Stimulated activated CD4-positive, alpha-beta T cell treated with anti-CD3 and anti-CD28 coated beads, Interleukin-12 subunit alpha, Interleukin-12 subunit beta, amount 100 ng/mL, for 4 hours (primary cell): ENCODE results near the gene AP3S2.
"Not testable (repeated sequence)": the region's sequence is repeated elsewhere in the genome, so short reads cannot be mapped to it uniquely, and the experiment has no call there.

Source experiments
- DNase-seq: peaks from one replicate; pipeline ENCODE4 v3.0.0-alpha.2; 2020

The AP3S2 gene

DNA sequence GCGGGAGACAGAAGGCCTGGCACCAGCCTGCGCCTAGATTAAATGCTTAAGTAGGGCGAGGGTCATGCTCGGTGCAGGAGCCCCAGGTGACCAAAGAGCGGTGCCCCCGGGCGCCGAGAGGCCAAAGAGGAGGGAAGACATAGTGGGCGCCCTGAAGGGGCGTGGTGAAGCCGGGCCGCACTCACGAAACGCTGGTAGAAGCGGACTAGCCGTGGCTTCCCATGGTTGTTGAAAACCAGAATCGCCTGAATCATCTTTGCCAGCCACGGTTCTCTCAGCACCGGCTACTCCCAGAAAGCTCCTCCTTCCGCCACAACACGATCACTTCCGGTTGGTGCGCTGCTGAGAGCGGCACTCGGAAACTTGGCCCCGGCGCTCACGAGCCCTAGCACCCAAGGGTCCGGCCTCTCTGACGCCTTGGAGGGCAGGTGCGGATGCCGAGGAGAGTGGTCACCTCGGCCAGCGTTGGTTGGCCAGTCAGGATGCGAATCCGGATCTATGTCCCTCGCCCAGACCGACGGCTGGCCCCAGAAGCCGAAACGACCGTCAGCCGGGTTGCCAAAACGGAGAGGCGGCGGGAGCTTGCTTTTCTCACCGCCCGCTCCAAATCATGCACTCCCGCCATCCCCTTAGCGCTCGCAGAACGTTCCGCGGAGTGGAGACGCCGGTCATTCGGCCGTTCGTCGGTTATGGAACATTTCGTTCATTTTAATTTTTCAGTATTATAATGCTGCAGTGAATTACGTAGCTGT is at the start of gene AP3S2:
AP3S2 (minus strand) TSS at position 299 of the 752 bp plus-strand sequence; CDS start at position 254, 45 bp downstream.
- DNase-seq = peak; percentile 86

- no peak for DNase-seq
These were observed 46.1 kb upstream of the AP3S2 start for GRCh38 chr15:89939910-89940309.

GRCh38 chr15:89939377-89939776 is 45.6 kb upstream of the AP3S2 start:
- DNase-seq = not testable (repeated sequence)

DNA sequence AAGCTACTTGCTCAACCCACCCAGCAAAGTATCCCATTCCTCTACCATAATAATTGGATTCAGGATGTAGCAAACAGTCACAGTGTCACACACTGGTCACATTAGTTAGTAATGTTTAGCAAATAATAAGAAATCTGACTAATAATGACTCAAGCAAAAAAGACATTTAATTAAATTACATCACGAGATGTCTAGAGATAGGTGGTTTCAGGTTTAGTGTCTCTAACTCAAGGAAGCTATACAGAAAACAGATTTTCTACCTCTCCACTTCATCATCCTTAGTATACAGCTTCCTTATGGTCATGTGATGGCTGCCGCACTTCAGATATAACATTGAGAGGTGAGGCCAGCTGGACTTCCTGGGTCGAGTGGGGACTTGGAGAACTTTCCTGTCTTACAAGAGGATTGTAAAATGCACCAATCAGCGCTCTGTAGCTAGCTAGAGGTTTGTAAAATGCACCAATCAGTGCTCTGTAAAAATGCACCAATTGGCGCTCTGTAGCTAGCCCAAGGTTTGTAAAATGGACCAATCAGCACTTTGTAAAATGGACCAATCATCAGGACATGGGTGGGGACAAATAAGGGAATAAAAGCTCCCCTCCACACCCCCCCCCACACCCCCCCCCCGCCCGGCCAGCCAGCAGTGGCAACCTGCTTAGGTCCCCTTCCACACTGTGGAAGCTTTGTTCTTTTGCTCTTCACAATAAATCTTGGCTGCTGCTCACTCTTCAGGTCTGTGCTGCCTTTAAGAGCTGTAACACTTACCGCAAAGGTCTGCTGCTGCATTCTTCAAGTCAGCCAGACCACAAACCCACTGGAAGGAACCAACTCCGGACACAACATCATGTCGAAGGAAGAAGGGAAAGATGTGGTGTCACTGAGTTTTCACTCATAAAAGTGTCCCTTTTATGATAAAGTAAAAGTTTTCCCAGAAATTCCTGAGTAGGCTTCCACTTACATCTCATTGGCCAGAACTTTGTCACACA is 43.9 kb upstream of the AP3S2 start:
- DNase-seq = no peak

GRCh38 chr15:89936786-89937265 is 43.0 kb upstream of the AP3S2 start:
- DNase-seq = no peak

GRCh38 chr15:89936051-89936785 is 42.4 kb upstream of the AP3S2 start:
- no peak for DNase-seq

DNA sequence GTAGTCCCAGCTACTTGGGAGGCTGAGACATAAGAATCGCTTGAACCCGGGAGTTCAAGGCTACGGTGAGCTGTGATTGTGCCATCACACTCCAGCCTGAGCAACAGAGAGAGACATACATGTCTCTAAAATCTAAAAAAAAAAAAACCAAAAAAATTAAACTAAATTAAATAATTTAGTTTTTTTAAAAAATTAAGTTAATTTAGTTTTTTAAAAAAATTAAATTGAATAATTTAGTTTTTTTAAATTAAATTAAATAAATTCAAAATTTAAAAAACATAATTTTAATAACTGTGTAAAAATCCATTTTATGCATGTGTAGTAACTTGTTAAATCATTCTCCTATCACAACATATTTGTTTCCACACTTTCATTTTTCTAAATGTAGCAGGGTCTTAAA is 39.1 kb upstream of the AP3S2 start:
- no peak for DNase-seq

DNA sequence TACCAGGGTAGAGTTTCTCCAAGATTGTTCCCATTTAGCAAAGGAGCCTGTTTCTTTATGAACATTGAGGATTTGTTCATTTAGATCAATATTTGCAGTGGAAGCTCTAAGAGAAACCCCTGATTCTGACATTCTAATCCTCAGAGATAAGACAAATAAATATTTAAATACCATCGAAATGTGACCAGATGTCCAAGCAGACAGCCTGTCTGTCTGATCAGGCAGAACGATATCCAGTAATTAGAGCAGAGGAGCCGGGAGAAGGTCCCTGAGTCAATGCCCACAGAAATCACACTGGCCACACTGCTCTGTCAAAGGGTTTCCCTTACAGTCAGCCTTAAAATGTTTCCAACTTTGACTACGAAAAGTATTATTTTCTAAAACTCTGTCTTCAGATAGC is 34.6 kb upstream of the AP3S2 start:
- no peak for DNase-seq

- no peak for DNase-seq
These were observed 32.4 kb upstream of the AP3S2 start for GRCh38 chr15:89926158-89926557.

GRCh38 chr15:89917442-89918101 is 23.8 kb upstream of the AP3S2 start:
- DNase-seq = no peak

- no peak for DNase-seq
These were observed 22.9 kb upstream of the AP3S2 start for GRCh38 chr15:89916660-89917059.

DNA sequence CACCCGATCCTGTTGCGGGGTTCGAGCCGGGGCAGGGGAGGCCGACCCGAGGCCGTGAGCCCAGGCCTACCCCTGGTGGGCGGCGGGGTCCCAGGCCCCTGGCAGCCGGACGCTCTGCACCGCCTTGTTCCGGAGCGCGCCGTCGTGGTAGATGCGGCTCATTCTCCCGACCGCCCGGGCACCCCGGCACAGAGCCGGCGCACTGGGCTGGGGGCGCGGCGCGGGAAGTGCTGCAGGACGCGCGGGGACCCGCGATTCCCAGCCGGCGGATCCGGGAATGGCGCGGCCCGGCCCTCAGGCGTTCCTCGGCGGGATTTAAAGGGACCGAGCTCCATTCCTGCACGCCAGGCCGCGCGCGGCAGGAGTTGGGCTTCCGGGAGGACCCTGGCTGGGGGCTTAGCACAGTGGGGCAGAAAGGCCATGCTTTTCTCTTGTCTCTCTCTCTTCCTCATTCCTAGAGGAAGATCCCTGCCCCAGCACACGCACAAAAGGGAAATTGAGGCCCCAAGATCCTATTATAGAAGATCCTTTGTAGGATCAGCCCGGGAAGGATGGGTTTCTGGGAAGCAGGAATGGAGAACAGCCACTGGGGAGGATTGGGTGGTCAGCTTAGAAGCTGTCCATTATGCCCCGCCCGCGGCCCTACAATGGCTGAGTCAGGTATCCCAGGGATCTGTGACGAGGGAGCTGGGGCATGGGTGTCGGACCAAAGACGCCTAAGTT is 19.0 kb upstream of the AP3S2 start, which contains the start of gene ARPIN:
ARPIN (minus strand) TSS at position 279 of the 723 bp plus-strand sequence; CDS start at position 162, 117 bp downstream.
- DNase-seq = no peak

DNA sequence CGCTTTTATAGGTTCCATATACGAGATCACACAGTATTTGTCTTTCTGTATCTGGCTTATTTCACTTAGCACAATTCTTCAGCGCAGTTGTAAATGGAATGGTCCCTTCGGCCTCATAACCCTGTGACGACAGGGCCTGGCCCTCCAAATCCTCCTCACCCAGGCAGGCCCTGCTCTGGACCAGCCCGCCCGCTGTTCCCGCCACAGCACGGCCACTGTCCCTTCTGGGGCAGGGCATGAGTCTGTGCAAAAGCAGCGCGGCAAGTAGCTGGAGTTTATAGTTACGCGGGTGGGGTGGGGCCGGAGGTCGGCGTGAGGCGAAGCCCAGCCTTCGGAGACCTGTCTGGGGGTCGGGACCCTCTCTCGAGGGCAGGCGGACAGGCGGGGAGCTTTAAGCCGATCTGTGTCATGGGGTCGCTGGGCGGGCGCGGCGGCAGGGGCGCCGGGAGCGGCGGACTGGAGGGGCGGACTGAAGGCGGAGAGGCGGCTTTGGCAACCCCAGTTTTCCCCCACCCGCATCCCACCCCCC is 18.4 kb upstream of the AP3S2 start:
- no peak for DNase-seq

GRCh38 chr15:89910891-89911626 is 17.3 kb upstream of the AP3S2 start:
- DNase-seq = no peak

- DNase-seq = no peak
These were observed 15.8 kb upstream of the AP3S2 start for GRCh38 chr15:89909611-89910010.

DNA sequence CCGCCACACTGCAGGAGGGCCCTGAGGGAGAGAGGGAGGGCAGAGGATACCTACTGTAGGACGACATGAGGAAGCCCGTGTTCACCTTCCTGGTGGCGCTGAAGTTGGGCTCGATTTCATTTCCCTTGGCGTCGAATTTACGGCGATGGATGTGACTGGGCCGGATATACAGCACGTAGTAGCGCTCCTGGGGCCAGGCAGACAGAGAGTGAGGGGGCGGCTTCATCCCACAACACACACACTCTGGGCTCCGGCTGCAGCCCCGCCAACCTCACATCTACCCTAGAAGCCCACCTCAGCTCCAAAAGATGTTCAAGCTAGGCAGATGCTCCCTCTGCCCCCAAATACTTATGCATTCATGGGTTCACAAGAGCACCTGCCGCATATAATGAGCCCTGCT is 14.4 kb upstream of the AP3S2 start:
- no peak for DNase-seq

DNA sequence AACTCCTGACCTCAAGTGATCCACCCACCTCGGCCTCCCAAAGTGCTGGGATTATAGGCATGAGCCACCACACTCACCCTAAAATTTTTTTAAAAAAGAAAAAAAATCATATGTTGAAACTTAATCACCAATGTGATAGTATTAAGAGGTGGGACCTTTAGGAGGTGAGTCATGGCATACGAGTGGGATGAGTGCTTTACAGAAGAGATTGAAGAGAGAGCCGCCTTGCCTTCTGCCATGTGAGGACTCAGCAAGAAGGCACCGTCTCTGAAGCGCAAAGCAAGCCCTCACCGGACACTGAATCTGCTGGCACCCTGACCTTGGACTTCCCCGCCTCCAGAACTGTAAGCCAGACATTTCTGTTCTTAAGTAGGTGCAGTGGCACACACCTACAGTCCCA is 13.5 kb upstream of the AP3S2 start:
- DNase-seq = no peak

DNA sequence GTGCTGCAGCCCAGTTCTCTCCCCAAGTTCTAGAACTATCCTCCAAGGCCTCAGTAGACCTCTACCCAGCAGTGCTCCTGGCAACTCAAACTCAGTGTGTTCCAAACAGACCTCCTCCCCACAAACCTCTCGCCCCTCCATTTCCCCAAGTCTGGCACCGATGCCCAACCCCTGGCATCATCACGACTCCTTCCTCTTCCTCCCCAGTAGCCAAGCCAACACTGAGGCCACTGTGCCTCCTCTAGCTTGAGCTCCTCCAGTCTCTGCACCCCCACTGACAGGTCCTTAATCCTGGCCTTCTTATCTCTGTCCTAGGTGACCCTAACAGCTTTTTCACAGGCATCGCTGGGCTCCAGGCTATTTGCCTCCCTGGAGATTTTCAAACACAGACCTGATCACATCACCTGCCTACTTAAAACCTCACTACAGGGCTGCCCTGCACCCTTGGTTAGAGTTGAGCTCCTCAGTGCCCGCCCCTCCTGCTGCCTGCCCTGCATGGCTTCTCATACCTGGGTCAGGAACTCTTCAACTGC is 12.1 kb upstream of the AP3S2 start:
- no peak for DNase-seq

- DNase-seq = no peak
These were observed 10.7 kb upstream of the AP3S2 start for GRCh38 chr15:89904519-89904918.

- DNase-seq = no peak
These were observed 10.0 kb upstream of the AP3S2 start for GRCh38 chr15:89903858-89904130.
